ENCODE data around the gene ATP6AP1. TPM values are rescaled to one million over a fixed set of nuclear protein-coding genes. Genes with fewer than 3 reads are reported as not detected.

ATP6AP1 gene
- total RNA-seq, 4 donors from 2014 or later: 29.0 to 50.0 (median 43.1) TPM

- WGBS, 2 donors (ENCODE audit: low coverage in 1 of 2): 59 to 88% methylated on average over 8 to 9 of the region's 24 CpGs
These were observed 49.5 kb downstream of the ATP6AP1 start for GRCh38 chrX:154477891-154478477.

GRCh38 chrX:154478728-154479622 is 50.5 kb downstream of the ATP6AP1 start, which contains the start of gene LAGE3:
TSS of gene LAGE3 (minus strand) at chrX:154479281. CDS start at chrX:154478915, 366 bp downstream.
- H3K4me1 ChIP-seq: peaks cover 0 to 10% (median 3%) of the 10 kb centered on the region in 3 donors
- 47% methylated on average over 11 of the region's 85 CpGs; no CpG with 5 or more reads in 1 of the 2 donors for WGBS, 2 donors (ENCODE audit: low coverage in 1 of 2)
- H3K27ac ChIP-seq: peak within 1 kb of the TSS; percentile 60 to 87 (median 84)
- H3K9me3 ChIP-seq: no peaks in the 10 kb centered on the region
- no peaks in the 10 kb centered on the region for H3K36me3 ChIP-seq
- H3K4me3 ChIP-seq: peak within 1 kb of the TSS; percentile 41 to 59
- TF ChIP-seq EP300 (IDR thresholded peaks at IDR 0.05) (no peak), POLR2A (IDR thresholded peaks at IDR 0.05) (peak; percentile 29 to 45), POLR2AphosphoS5 (IDR thresholded peaks at IDR 0.05) (peak; percentile 31)
- no peaks in the 10 kb centered on the region for H3K27me3 ChIP-seq
- ATAC-seq: peak; percentile 95

More at GRCh38 chrX:154477891-154478477, 49.5 kb downstream of the ATP6AP1 start:
- H3K4me1 ChIP-seq: peaks cover 0 to 10% (median 3%) of the 10 kb centered on the region in 3 donors
- H3K36me3 ChIP-seq: peaks cover 0 to 4% of the 10 kb centered on the region in 2 donors
- TF ChIP-seq CTCF (IDR thresholded peaks at IDR 0.05) (no peak), POLR2AphosphoS5 (IDR thresholded peaks at IDR 0.05) (no peak), EP300 (IDR thresholded peaks at IDR 0.05) (no peak), POLR2A (IDR thresholded peaks at IDR 0.05) (no peak)
- peak overlapping the region; percentile 60 to 87 (median 84) for H3K27ac ChIP-seq
- H3K27me3 ChIP-seq: no peaks in the 10 kb centered on the region
- no peak for ATAC-seq
- H3K4me3 ChIP-seq: peak overlapping the region; percentile 41 to 59
- no peaks in the 10 kb centered on the region for H3K9me3 ChIP-seq

GRCh38 chrX:154481195-154481594 is 52.7 kb downstream of the ATP6AP1 start:
- peaks cover 0 to 9% of the 10 kb centered on the region in 2 donors for H3K36me3 ChIP-seq
- no peak for ATAC-seq
- H3K9me3 ChIP-seq: no peaks in the 10 kb centered on the region
- no peak overlapping the region for H3K27ac ChIP-seq
- peaks cover 0 to 30% (median 7%) of the 10 kb centered on the region in 3 donors for H3K4me1 ChIP-seq
- 87 to 100% methylated on average over 1 to 3 of the region's 5 CpGs for WGBS, 2 donors (ENCODE audit: low coverage in 1 of 2)
- no peak for TF ChIP-seq CTCF (IDR thresholded peaks at IDR 0.05)
- no peak for TF ChIP-seq POLR2AphosphoS5 (IDR thresholded peaks at IDR 0.05)
- TF ChIP-seq POLR2A (IDR thresholded peaks at IDR 0.05): no peak
- TF ChIP-seq EP300 (IDR thresholded peaks at IDR 0.05): no peak
- H3K4me3 ChIP-seq: no peak overlapping the region
- no peaks in the 10 kb centered on the region for H3K27me3 ChIP-seq

- Histone ChIP-seq H3K9me3 (no peaks in the 10 kb centered on the region), H3K27me3 (no peaks in the 10 kb centered on the region), H3K36me3 (peaks cover 0 to 9% of the 10 kb centered on the region in 2 donors), H3K27ac (no peak overlapping the region), H3K4me3 (no peak overlapping the region), H3K4me1 (peaks cover 0 to 34% (median 7%) of the 10 kb centered on the region in 3 donors)
- no peak for ATAC-seq
- 66 to 78% methylated on average over 5 to 6 of the region's 14 CpGs for WGBS, 2 donors (ENCODE audit: low coverage in 1 of 2)
- TF ChIP-seq POLR2A (IDR thresholded peaks at IDR 0.05) (no peak), POLR2AphosphoS5 (IDR thresholded peaks at IDR 0.05) (no peak), CTCF (IDR thresholded peaks at IDR 0.05) (no peak), EP300 (IDR thresholded peaks at IDR 0.05) (no peak)
These were observed 53.6 kb downstream of the ATP6AP1 start for GRCh38 chrX:154481911-154482601.

GRCh38 chrX:154482786-154483185 is 54.3 kb downstream of the ATP6AP1 start:
- H3K4me3 ChIP-seq: no peak overlapping the region
- no peaks in the 10 kb centered on the region for H3K27me3 ChIP-seq
- H3K36me3 ChIP-seq: peaks cover 0 to 14% of the 10 kb centered on the region in 2 donors
- TF ChIP-seq EP300 (IDR thresholded peaks at IDR 0.05) (no peak), POLR2A (IDR thresholded peaks at IDR 0.05) (no peak), CTCF (IDR thresholded peaks at IDR 0.05) (no peak), POLR2AphosphoS5 (IDR thresholded peaks at IDR 0.05) (no peak)
- ATAC-seq: no peak
- peaks cover 0 to 38% (median 7%) of the 10 kb centered on the region in 3 donors for H3K4me1 ChIP-seq
- WGBS, 2 donors (ENCODE audit: low coverage in 1 of 2): 68% methylated on average over 3 of the region's 7 CpGs; no CpG with 5 or more reads in 1 of the 2 donors
- H3K27ac ChIP-seq: no peak overlapping the region
- H3K9me3 ChIP-seq: no peaks in the 10 kb centered on the region

Measured in gastroesophageal sphincter (tissue), 4 donors.